NCI-H187 (cell line): ENCODE measurements around the gene PI16.

Experiments
- DNase-seq, 2 experiments: peaks; one replicate each; lab custom pipeline; 2025; lab: John Stamatoyannopoulos, UW

The PI16 gene

DNA sequence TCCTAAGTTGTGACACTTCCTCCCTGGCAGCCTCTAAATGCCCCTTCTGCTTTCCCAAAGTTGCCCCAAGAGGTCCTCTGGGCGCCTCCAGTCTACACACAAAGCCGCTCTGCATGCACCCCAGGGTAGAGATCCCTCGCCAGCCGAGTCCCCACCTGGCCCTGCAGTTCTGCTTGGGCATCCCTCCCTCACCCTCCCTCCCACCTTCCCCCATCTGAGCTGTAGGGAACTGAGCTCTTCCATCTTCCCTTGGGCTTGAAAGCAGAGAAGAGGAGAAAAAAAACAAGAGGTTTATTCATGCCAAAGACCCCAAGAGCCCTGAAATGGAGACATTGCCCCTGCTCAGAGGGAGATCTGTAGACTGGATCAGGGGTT, 45.2 kb downstream of the PI16 start:
- DNase-seq = peak; percentile 51 to 85

DNA sequence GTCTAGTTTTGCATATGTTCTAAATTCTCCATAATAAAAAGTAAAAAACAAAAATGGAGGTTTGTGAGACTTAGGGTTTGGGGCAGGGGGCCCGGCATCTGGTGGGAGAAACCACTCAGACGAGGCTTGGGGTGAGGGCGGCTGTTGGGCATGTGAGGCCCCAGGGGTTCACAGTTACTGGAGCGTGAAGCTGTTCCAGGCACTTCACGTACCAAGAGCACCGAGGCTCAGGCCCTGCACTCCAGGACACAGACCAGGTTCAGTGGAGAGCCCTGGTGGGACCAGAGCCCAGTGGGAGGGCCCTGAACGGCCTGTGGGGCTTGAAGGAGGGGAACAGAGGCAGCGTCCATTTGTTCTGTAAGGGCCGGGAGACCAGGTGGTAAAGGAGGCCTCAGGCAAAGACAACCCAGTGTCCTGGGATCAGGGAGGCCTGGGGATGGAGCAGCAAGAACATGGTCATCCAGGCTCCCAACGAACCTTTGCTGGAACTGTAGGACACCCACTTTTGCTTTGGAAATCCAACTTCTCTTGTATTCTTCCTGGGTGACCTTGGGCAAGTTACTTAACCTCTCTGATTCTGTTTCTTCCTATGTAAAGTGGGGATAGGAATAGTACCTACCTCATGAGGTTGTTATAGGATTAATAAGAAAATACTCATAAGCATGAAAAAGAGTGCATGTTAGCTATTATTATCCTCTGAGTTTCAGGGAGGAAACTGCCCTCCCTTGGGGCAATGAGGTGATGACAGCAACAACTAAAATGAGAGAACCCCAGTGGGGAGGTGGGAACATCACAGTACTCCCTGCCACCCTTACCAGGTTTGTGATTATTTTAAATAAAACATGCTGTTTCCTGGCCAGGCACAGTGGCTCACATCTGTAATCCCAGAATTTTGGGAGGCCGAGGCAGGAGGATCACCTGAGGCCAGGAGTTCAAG, 49.8 kb downstream of the PI16 start:
- DNase-seq = peak in 1 of 2 experiments; percentile 32

- DNase-seq = no peak
Observed at GRCh38 chr6:37005061-37005810, 50.7 kb downstream of the PI16 start, which contains the start of gene FGD2. FGD2 (plus strand) TSS chr6:37005655; CDS start chr6:37005818, 163 bp downstream.

GRCh38 chr6:37005827-37006567, 51.5 kb downstream of the PI16 start:
- no peak for DNase-seq

DNA sequence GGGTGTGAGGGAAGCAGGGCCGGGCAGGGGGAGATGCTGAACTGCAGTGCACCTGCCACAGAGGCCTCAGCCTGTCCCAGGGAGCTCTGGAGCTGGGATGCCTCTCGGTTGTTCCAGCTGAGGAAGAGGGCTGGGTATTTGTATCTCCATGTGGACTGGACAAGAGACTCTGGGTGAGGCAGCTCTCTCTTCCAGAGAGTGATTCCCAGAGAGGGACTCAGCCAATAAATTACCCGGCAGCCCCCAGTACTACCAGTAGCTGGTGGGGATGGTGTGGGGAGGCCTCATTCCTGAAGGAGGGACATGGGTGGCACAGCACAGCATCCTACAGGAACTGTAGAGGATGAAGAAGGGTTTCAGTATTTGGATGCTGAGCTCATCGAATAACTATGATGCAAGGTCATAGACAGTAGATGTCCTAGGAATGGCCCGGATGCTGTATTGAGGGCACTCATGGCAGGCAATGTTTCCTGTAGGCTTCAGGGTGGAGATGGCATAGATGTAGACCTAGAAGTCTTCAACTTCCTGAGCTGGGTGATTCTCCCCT, 52.3 kb downstream of the PI16 start:
- DNase-seq = no peak

GRCh38 chr6:37007340-37008043, 53.0 kb downstream of the PI16 start:
- DNase-seq = no peak

DNA sequence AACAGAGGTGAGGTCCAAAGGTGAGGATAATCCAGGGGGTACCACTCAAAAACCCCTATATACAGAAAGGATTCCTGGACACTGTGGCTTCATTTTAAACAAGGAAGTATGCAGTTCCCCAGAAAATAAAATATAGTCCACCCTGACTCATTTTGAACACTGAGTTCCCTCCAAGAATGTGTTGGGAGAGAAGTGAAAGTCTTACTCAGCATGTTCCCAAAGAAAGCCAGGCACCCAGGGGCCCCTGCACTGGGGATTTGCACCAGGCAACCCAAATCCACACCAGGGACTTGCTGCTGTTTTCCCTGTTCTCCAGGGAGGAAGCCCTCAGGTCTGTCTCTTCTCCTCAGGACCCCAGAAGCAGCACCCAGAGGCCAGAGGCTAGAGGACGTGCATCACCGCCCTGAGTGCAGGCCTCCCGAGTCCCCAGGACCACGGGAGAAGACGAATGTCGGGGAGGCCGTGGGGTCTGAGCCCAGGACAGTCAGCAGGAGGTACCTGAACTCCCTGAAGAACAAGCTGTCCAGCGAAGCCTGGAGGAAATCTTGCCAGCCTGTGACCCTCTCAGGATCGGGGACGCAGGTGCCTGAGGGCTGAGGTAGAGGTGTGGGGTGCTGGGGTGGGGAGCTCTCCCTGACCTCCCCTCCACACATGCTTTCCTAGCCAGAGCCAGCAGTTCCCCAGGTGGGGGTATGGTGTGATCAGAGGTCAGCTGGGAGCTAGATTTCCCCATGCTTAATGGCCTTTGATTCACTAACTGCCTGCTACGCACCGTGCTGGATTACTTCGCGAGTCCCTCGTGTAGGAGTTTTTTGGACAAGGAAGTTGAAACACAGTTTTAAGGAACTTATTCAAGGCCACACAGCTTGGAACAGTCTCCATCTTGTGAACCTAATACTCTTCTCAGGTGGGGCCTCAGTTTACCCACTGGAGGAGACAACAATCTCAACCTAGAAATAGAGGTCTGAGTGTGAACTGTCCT, 54.2 kb downstream of the PI16 start:
- DNase-seq = no peak

DNA sequence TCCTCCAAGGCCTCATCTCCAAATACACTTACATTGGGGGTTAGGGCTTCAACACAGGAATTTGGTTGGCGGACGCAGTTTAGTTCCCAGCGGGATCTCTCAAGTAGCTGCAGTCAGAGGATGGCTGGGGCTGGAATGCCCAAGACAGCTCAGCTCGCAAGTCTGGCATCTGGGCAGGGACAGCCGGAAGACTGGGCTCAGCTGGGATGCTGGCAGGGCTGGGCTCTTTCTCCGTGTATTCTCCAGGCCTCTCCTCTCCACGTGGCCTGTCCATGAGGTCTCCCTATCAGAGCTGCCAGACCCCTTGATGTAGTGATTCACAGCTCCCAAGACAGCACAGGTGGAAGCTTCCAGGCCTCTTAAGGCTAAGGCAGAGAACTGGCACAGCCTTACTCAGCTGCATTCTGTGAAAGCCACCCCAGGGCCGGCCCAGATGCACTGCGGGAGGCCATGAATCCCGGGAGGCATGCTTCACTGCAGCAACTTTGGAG, 55.9 kb downstream of the PI16 start:
- DNase-seq = no peak

DNA sequence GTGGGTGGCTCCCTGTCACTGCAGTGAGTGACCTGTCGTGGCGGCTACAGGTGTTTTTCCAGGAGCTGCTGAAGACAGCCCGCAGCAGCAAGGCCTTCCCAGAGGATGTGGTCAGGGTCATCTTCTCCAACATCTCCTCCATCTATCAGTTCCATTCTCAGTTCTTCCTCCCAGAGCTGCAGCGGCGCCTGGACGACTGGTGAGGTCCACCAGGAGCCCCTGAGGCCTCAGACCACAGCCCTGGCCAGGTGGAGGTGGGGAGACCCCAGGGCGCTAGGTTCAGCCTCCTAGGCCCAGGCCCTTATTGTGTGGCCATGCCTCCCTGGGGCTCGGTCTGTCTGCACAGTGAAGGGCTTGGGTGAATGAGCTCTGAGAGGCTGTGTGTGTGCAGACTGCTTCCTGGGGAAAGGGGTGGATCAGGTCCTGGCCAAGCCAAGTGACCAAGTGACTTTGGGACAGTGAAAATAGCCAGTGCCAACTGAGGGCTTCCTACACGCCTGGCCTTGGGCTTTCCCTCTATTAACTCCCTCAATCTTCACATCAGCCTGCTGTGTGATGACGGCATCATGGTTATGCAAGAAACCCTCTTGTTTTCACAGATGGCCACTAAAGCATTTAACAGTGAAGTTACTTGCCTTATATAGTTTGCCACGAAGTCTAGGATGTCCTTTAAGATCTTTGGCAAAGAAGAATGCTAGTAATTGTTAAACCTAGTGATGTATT, 57.3 kb downstream of the PI16 start:
- no peak for DNase-seq

DNA sequence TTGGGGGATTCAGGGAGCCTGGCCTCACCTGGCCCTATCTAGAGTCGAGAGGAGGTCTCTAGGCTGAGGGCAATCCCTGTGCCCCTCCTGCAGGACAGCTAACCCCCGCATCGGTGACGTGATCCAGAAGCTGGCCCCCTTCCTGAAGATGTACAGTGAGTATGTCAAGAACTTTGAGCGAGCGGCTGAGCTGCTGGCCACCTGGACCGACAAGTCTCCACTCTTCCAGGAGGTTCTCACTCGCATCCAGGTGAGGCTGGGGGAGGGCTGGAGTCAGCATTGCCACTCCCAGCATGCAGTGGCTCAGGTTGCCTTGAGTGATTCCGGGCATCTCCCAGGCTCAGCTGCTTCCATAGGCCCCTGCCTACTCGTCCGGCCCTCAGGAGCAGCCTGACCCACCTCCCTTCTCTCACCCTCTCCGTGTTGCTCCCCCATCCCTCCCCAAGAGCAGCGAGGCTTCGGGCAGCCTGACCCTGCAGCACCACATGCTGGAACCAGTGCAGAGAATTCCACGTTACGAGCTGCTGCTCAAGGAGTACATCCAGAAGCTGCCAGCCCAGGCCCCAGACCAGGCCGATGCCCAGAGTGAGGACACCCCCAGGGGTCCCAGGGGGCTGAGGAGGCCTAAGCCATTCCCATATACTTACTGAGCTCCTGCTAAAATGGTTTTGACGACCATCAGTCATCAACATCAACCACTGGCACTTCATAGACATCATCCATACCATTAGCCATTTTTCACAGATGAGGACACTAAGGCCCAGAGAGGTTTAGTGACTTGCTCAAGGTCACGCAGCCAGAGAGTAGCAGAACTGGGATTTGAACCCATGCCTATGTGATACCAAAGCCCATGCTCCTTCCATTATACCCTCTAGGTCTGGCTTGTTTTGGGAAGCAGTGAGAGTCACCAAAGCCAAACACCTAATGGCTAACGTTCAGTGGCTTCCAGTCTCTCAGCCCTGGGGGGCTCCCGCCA, 59.3 kb downstream of the PI16 start:
- DNase-seq = no peak
